ENCODE results near the gene OPRPN. TPM values are rescaled to one million over a fixed set of nuclear protein-coding genes. Genes with fewer than 3 reads are reported as not detected.

OPRPN gene
- total RNA-seq, 2 experiments from 2014 or later: not detected

- H3K4me1 Mint-ChIP-seq (ENCODE audit: low read depth): no peaks in the 10 kb centered on the region
- Histone ChIP-seq H3K4me3 (ENCODE audit: low read length) (no peak overlapping the region), H3K4me1 (ENCODE audit: insufficient read depth, low read length) (no peaks in the 10 kb centered on the region), H3K27ac (ENCODE audit: low read depth in 1 of 2, low read length in 2 of 2) (no peak overlapping the region), H3K27me3 (ENCODE audit: control insufficient read depth in 1 of 2, insufficient read depth in 2 of 2, low read length in 2 of 2) (no peaks in the 10 kb centered on the region), H3K36me3 (ENCODE audit: insufficient read depth, low read length) (no peaks in the 10 kb centered on the region), H3K9me3 (ENCODE audit: control insufficient read depth in 1 of 2, insufficient read depth in 1 of 2, low read length in 2 of 2) (no peaks in the 10 kb centered on the region)
- intact Hi-C loops (cut with DNase I, micrococcal nuclease): no loop called here
- H3K36me3 Mint-ChIP-seq (ENCODE audit: low read depth): no peaks in the 10 kb centered on the region
- ChIA-PET CTCF (no interaction called here), POLR2A (no interaction called here)
- no peak for ATAC-seq (ENCODE audit: poor library complexity)
- H3K27me3 Mint-ChIP-seq: peaks cover 3% of the 10 kb centered on the region
- H3K9me3 Mint-ChIP-seq: peaks cover 4% of the 10 kb centered on the region
- DNase-seq: no peak
- no peak overlapping the region for H3K4me3 Mint-ChIP-seq
- TF ChIP-seq CTCF (IDR thresholded peaks at IDR 0.05): no peak
- no peak overlapping the region for H3K27ac Mint-ChIP-seq
Measured at GRCh38 chr4:70452946-70453345, 55.2 kb downstream of the OPRPN start.

Other genes starting within 250 kb of the OPRPN start
- gene PRR27, start 243.7 kb upstream of the OPRPN start, total RNA-seq: not detected
- not detected for gene ODAM, start 202.2 kb upstream of the OPRPN start, total RNA-seq
- gene FDCSP, start 171.8 kb upstream of the OPRPN start, total RNA-seq: not detected
- gene CSN3, start 155.3 kb upstream of the OPRPN start, total RNA-seq: not detected
- not detected for gene CABS1, start 63.0 kb upstream of the OPRPN start, total RNA-seq
- not detected for gene SMR3A, start 37.2 kb upstream of the OPRPN start, total RNA-seq
- gene SMR3B, start 14.8 kb upstream of the OPRPN start, total RNA-seq: not detected
- not detected for gene MUC7, start 74.3 kb downstream of the OPRPN start, total RNA-seq
- not detected for gene AMTN, start 120.6 kb downstream of the OPRPN start, total RNA-seq
- not detected for gene AMBN, start 194.3 kb downstream of the OPRPN start, total RNA-seq
- gene ENAM, start 230.8 kb downstream of the OPRPN start, total RNA-seq: not detected

Measured in CD4-positive, alpha-beta T cell (primary cell).